GM18868 (cell line): ENCODE results near the gene RIGI.
"Not testable (repeated sequence)": the region's sequence is repeated elsewhere in the genome, so short reads cannot be mapped to it uniquely, and the experiment has no call there.

Experiments used
- ATAC-seq: cut with Tn5 transposase; IDR thresholded peaks from one replicate; pipeline ENCODE4 v1.9.1; 2021; ENCODE audit warnings: mild to moderate bottlenecking, moderate library complexity; ENCODE audit not compliant: unreplicated experiment

Gene RIGI

DNA sequence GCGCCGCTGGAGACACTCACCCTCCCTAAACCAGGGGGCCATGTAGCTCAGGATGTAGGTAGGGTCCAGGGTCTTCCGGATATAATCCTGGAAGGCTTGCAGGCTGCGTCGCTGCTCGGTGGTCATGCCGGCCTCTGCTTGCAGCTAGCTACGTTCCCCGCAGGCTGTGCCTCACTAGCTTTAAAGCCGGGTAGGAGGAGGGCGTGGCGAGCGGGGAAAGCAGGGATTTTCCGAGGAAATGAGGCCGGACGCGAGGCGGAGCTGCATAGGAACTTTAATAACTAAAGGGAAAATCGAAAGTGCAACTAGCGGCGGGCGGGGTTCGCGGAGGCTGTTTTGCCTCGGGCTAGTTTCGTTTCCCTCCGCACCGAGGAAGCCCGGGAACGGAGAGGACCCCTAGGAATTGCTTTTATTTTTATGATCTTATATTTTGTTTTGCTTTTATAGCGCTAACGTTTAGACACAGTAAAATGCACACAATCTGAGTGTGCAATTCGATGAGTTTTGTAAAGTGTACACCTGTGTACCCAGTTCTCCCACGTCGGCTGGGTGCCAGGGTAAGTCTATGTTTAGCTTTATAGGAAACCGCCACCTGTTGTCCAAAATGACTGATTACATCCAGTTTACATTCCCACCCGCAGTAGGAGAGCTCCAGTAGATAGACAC, at the start of gene RIGI:
Gene RIGI (minus strand): TSS at position 156 of the 666 bp plus-strand sequence. CDS start 30 bp downstream, at position 126.
- peak; percentile 75 for ATAC-seq

DNA sequence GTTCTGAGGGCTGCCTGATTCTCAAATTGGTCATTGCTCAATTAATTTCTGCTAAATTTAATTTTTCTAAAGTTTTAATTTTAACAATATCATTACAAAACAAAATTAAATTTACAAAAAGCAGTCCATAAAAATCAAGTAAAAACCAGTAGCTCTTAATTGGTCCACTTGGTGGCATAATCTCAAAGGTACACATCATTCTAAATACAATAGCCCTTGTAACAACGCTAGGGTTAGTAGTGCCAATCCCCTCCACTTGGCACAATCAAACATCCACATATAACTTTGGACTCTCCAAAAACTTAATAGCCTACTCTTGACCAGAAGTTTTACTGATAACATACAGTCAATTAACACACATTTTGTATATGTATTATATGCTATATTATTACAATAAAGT, 48.9 kb upstream of the RIGI start:
- ATAC-seq, result no peak

DNA sequence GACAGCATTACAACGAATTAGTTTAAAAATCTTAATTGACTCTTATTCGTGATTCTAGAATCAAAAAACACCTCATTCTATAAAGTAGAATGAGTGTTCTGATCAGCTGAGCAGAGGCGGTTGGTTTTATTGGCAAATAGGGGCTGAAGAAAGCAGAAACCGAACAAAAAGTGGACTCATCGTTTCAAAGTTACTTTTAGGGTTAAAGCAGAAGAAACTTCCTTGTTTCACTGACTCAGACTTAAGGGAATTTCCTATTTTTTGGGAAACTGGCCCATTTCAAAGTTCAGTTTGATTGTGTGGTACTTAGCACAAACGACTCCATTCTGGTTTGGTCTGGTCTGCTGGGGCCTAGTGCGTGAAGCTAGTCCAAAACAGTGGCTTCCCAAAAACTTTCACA, 47.8 kb upstream of the RIGI start:
- ATAC-seq, result no peak

DNA sequence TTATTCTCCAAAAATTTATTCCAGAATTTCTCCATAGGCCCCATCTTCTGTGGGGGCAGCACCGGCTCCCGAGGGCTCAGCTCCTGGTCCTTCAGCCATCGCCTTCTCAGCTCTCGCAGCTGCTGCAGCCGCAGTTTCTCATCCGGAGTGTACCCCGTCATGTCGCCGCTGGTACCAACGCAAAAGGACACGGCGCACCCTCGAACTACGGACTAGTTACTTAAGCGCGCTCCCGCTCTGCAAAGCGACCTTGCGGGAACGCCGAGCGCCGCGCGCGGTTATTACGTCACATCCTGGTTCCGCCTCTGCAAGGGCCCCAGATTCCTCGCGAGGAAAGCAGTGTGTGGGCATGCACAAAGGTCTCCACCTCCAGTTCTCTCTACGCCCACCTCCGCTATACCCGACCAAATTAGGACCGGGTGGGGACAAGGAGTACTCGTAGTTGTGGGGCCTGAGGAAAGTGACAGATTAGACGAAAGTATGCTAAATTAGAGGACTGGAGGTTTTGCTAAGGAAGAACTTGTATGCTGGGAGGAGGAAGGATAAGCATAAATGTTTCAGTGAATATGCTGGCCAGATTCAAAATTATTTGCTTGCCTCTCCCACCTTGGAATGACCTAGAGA, 47.0 kb upstream of the RIGI start, which contains the start of gene NDUFB6:
Gene NDUFB6 (minus strand): TSS at position 260 of the 624 bp plus-strand sequence. CDS start 99 bp downstream, at position 161.
- ATAC-seq, result peak; percentile 84

DNA sequence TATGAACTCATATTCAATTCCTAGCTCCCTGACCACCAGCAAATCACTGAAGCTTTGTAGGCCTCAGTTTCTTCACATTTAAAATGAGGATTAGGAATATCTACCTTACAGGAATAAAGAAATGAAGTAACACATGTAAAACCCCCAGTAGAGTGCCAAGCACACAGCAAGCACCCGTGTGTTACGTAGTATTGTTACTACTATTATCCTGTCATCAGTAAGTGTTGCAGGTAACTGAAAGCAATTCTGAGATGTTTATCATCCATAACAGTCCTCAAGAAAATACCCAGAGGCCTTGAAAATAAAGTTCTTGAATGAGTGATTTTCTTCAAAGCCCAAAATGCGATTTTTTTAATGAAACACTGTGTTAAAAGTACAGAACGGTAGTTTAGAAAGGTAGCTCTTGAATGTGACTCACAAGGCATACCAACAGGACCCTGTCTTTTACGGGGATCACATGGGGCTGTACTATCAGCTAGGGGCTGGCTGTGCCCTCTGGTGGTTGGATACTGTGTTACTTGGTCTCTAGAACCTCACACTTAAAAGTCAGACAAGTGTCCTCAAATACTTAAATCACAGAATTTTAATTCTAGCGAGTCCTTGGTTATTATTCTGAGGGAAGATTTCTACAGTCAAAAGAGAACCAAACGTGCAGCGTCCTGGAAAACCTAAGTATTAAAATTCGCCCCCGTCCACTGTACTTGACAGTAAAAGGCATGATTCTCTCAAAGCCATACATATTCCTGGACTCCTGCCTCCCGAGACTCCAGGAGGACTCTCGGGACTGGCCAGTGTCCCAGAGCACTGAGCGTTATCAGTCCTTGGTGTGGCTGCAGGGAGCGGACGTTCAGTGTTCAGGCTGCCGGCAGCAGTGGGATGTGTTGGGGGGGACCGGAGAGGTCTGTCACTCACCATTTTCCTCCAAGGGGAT, 46.2 kb upstream of the RIGI start:
- ATAC-seq, result peak; percentile 89

DNA sequence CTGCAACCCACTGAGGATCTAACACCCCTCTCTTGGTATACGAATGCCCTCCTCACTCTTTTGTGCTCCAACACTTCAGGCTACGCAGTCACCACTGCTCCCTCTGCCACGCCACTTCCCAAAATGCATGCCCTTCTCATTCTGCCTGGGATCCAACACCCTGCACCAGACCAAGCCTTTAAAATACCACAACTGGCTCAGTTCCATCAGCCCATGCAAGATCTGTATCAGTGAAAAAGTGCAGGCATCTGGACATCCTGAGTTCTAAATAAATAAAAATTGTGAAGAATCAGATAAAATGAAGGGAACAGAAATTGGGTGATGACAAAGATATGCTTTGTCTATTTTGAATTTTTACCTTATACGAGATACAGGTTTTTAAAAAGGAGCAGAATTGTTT, 44.3 kb upstream of the RIGI start:
- no peak for ATAC-seq

DNA sequence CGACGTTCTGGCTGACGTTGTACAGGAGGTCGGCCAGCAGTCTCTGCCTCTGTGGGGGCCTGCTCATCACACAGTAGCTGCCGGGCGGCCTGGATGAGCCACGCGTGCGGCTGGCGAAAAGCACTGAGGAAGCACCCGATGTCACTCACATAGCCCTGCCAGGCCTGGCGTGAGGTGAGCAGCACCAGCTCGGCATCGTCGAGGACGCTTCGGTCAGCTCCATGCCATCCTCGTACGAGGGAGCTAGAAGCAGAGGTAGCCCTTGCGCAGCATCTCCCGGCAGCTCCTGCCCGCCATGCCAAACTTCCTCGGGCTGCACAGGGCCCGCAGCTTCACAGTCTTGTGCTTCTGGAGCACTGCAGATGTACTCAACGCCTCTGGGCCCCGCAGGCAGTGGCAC, 40.8 kb upstream of the RIGI start:
- ATAC-seq, result no peak

DNA sequence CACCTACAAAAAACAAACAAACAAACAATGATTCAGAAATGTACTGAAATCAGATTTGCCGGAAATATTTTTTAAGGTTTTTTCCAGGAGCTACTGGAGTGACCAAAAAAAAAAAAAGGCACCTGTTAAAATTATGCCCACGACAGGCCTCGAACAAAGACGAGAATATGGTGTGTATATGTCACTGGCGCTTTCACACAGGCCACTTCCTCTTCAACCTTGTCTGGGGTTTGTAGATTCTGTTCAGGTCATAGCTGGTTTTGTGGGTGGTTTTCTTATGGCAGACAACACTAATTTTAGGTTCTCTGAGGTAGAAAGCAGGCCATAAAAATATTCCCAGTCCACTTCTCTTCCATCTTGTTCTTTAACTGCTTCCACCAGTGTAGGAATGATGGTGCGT, 40.0 kb upstream of the RIGI start:
- ATAC-seq, result no peak

DNA sequence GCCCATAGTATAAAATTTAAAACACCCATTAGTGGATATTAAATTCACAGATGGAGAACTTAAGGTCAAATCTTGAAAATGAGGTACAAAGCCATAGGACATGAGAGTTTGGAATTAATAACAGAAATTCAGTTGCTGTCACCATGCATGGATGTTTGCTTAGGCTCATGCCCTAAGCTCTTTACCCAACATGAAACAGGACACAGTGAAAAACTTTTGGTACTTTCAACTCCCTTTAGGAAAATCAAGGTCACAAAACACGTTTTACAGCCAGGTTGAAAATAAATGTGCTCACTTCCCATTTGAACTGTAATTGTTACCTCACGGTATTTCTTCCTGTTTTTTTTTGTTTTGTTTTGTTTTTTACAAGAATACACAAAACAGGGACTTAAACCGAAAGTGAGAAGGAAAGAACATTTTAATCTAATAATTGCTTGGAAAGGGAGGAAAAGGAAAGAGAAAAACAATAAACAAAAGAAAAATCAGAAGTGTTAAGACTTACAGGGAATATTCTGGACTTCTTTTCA, 32.5 kb upstream of the RIGI start:
- ATAC-seq, result no peak

DNA sequence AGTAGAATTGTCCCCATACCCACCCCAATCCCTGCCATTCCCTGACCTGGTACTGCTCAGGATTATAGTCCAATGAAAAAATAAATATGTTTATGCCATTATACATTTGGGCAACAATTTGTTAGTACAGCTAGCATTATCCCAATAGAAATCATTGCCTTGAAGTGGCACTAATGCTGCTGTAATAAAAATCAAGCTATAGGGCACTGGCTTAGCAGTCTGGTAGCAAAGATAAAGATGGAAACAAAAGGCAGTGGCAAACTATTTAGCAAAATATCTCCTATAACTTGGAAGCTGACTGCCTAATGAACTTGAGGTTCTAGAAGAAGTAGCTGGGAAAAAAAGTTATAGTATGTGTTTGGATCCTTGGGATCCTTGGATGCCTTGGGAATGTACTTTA, 28.6 kb upstream of the RIGI start:
- ATAC-seq, result no peak

DNA sequence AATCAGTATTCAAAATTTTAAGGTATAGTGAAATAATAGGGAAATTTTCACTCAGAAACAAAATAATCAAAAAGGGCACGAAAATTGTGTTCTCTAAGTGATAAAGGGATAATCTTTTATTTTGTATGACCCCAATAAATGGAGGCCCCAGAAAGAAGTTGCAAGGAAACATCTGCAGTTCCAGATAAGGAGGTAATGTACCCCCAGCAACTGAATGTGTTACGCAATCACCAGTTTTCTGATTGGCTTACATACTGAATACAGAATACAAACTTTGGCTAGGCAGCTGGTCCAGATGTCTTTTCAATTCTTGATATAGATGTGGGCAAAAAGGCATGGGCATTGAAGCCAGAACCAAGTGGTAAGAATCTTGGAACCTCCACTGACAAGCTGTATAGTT, 28.1 kb upstream of the RIGI start:
- ATAC-seq, result no peak

DNA sequence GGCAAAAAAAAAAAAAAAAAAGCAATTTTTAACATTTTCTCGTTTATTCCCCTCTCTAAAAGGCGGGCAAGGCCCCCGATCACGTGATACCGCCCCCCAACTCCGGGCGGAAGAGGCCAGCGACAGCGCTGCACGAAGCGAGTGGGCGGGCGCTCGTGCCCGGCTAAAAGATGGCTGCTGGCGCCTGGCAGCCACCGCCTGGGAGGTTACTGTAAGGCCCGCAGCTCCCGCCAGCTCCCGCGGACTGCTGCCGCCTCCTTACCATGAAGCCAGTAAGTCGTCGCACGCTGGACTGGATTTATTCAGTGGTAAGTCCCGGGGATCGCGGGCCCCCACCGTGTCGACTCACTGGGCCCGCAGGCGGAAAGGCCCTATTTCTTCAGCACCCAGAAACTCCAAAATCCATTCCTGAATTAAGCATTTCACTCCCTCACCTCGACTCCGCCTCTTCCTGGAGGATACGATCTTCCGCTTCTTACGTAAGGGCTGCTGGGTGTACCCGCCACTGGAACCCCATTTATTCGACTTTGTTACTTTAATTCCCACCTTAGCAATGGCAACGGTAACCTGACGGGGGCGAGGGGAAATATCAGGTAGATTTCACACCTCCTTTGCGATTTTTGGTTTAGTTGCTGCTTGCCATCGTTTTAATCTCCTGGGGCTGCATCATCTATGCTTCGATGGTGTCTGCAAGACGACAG, 26.3 kb upstream of the RIGI start, which contains the start of the genes SMIM27 and TOPORS:
Gene SMIM27 (plus strand): TSS at position 156 of the 701 bp plus-strand sequence. CDS start 108 bp downstream, at position 264.
Gene TOPORS (minus strand): TSS at position 415 of the 701 bp plus-strand sequence. CDS start 150 bp downstream, at position 265.
- peak; percentile 75 for ATAC-seq

DNA sequence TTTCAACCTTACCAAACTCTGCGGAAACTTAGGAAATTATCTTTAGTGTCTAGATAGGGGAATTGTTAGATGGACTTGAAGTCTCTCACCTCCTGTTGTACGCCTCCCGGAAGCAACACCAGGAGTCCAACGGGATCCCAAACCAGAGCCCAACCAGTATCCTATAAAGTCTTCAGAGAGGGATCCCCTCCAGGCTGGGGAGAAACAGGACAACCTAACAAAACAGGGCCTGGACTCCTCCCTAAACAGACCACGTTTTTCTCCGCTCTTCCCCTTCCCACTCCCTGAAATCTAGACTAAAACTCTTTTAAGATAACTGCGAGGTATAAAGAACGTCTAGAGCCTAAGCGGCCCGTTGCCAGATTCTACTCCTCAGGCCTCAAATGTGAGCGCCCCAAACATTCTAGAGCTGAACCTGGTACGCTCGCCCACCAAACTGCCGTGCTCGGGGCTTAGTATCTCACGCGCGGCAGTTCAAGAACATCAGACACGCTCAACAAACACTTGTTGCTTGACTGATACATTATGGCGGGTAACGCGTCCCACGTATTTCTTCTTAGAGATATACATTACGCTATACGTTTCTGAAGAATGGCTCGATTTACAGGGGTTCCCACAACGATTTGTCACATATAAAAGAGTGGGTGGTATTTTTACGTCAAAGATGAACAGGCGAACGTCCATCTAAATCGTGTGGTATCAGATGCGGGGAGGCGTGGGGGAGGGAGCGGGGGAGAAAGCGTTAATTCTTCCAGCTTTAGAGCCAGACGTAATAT, 25.5 kb upstream of the RIGI start:
- ATAC-seq, result no peak

DNA sequence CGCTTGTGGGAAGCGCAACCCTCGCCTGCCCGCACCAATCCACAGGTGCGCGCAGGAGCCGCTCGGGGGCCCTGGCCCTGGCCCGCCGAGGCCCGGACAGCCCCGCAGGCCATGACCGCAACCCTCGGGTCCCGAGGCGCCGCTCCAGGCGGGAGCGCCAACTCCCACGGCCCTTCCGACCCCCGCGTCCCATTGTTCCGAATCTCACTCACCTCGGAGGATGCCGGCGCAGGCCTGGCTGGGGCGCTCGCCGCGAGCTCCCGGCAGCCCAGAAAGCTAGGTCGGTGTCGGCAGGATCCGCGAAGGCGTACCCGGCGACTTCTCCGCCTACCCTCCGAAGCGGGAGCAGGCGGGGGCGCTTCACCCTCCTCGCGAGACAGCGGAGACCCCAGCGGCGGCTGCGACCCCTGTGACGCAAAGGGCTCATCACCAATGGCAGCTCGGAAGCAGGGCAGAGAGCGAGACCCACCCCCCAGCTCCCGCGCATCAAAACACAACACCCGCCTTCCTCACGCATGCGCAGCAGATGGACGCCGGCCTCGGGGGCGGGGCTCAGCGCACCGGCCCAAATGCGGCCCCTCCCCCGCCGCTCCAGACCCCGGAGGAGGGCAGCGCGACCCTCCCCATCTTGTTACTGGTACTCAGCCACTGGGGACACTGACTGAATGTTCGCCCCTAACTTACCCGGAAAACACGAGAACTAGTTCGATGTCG, 24.7 kb upstream of the RIGI start:
- ATAC-seq, result peak; percentile 69

DNA sequence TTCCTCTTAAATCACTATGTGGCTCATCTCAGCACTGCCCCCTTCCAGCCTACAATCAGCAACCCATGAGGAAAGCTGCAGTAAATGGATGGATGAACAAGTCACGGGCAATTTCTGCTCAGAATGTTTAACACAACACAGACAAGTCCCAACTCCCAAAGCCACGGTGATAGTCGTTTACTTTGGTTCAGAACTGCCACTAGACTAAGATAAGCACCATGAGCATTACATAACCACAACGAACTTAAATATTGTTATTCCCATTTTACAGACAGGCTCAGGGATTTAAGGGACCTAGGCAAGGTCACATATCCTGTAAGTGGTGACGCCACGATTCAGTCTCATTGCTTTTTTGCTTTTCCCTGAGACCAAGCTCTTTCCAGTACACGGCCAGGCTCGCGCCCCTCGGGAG, 24.2 kb upstream of the RIGI start:
- no peak for ATAC-seq

DNA sequence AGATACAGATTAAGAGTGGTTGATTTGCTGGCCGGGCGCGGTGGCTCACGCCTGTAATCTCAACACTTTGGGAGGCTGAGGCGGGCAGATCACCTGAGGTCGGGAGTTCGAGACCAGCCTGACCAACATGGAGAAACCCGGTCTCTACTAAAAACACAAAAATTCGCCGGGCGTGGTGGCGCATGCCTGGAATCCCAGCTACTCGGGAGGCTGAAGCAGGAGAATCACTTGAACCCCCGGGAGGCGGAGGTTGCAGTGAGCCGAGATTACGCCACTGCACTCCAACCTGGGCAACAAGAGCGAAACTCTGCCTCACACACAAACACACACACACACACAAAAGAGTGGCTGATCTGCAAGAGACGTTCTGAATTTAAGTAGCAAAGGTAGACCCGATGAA, 22.2 kb upstream of the RIGI start:
- not testable (repeated sequence) for ATAC-seq

DNA sequence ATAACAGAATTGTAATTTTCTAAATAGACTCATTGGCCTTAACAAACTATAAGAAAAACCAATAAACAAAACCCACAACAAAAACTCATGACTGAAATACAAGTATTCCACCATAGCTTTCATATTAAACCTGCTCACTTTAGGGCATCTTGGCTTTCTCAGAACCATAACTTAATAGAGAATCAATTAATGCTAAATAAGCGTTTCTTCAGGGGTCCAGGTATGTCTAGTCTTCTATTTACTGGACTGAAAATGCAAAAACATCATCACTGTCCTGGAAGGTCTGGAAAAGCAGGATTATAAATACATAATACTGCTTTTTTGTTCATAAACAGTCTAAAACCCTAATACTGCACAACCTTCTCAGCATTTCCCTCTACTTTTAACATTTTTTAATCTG, 19.9 kb upstream of the RIGI start:
- ATAC-seq, result no peak

DNA sequence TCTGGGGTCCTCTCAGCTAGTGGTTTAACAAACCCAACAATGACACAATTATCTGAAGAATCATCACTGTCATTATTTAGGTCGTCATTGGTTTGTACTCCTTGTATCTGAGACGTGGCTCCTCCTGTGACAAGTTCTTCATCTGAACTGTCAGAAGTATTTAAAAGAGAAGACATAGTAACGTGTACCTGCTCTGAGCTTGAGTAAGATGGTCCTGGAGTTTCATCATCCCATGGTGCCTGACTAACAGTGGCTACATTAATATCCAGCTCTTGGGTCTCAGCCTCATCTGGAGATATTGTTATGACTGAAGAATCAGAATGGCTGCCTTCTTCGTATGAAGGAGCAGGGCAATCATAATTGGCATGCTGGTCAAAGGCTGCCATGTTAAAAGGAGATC, 17.1 kb upstream of the RIGI start:
- ATAC-seq, result no peak

DNA sequence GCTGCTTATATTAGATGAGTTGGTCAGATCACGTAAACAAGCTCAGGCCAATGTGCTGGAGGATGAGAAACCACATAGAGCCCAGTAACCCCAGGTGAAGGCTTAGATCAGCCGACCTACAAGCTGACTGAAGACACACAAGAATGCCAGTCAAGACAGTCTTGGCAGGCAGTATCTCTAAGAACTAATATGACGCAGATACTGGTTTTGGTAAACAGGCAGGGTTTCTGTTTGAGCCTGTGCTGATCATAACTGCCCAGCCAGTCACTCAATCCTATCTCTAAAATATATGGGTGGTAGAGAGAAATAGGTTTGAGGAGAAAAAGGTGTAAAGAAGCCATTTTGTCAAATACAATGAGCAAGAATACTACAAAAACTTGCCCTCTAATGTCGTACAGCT, 7.8 kb upstream of the RIGI start:
- no peak for ATAC-seq
